OCI-LY3 (cell line): Measurements from ENCODE around the gene KIF1C.
A peak's percentile ranks its signal among the peaks of the same experiment; 100 is the strongest.

Experiments used
- H2AFZ ChIP-seq: fragments of 200-600, 300-600 bp; shearing (Covaris generic); 2 replicates; pipeline ENCODE4 v1.6.0; 2014; ENCODE audit warnings: antibody characterized with exemption, low read depth, low read length
- H3K27ac ChIP-seq: fragments of 200-600, 300-600 bp; sonication (generic); 2 replicates; pipeline ENCODE4 v1.5.1; 2014; ENCODE audit warnings: mild to moderate bottlenecking, low read length, moderate library complexity, mixed read lengths
- H3K27me3 ChIP-seq: fragments of 200-600, 300-600 bp; sonication (generic); 2 replicates; pipeline ENCODE4 v1.6.1; 2014; ENCODE audit warnings: low read depth, low read length, mixed read lengths
- H3K36me3 ChIP-seq: fragments of 200-600, 300-600 bp; sonication (generic); replicated peaks from 2 replicates; pipeline ENCODE3; 2014; ENCODE audit warnings: low read depth, low read length, mixed read lengths
- H3K4me1 ChIP-seq: fragments of 300-600, 200-600 bp; sonication (generic); 2 replicates; pipeline ENCODE4 v1.6.1; 2014; ENCODE audit warnings: low read length, mixed read lengths
- H3K4me2 ChIP-seq: fragments of 200-600, 300-600 bp; sonication (generic); 2 replicates; pipeline ENCODE4 v1.6.1; 2014; ENCODE audit warnings: low read length, mixed read lengths
- H3K4me3 ChIP-seq: fragments of 300-600, 200-600 bp; sonication (generic); 2 replicates; pipeline ENCODE4 v1.5.1; 2014; ENCODE audit warnings: antibody characterized with exemption, mild to moderate bottlenecking, low read length, moderate library complexity
- H3K79me2 ChIP-seq: fragments of 300-600, 200-600 bp; shearing (Covaris generic); 2 replicates; pipeline ENCODE4 v1.6.1; 2014; ENCODE audit warnings: mild to moderate bottlenecking, low read length, mixed read lengths
- H3K9ac ChIP-seq: fragments of 300-600, 200-600 bp; shearing (Covaris generic); 2 replicates; pipeline ENCODE4 v1.6.0; 2014; ENCODE audit warnings: mild to moderate bottlenecking, low read length, moderate library complexity
- H3K9me3 ChIP-seq: fragments of 200-600, 300-600 bp; shearing (Covaris generic); 2 replicates; pipeline ENCODE4 v1.6.1; 2014; ENCODE audit warnings: low read length, mixed read lengths; ENCODE audit not compliant: insufficient read depth
- H4K20me1 ChIP-seq: fragments of 200-600, 300-600 bp; sonication (generic); 2 replicates; pipeline ENCODE4 v1.6.1; 2016; ENCODE audit warnings: low read length, mixed read lengths; ENCODE audit not compliant: insufficient read depth
- EZH2phosphoT487 ChIP-seq: fragments of 200-600 bp; shearing (Covaris generic); IDR thresholded peaks from 2 replicates; pipeline ENCODE4 v1.6.1; 2018; ENCODE audit warnings: antibody characterized with exemption, mixed run types, low read depth
- TF ChIP-seq, protein P1 (sequence below): fragments of 200-600, 300-600 bp; sonication (generic); IDR thresholded peaks from 2 replicates; pipeline ENCODE4 v1.5.1; 2014; ENCODE audit warnings: antibody characterized with exemption, low read length, low read depth

Gene KIF1C

DNA sequence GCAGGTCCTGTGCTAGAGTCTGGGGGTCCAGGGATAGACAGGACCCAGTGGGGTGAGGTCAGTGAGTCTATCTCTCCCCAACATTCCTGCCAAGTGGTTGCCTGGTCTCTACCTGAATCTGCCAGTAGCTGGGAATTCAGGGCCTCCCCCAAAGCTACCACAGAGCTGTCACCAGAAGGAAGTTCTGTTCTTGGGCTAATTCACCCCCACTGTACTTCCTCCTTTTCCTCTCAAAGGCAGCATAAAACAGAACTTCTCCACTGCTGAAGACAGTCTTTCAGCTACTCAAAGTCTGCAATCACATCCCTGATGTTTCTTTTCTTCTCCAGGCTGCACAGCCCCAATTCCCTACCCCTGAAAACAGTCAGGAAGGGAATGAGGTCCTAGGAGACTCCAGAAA lies 19.0 kb upstream of the KIF1C start:
- no peak overlapping the region for H3K27ac ChIP-seq
- no peaks in the 10 kb centered on the region for H3K27me3 ChIP-seq
- H3K36me3 ChIP-seq: peaks cover 11% of the 10 kb centered on the region
- no peak overlapping the region for H3K4me2 ChIP-seq
- H4K20me1 ChIP-seq: no peaks in the 10 kb centered on the region
- H3K79me2 ChIP-seq: no peaks in the 10 kb centered on the region
- peaks cover 20% of the 10 kb centered on the region for H3K4me1 ChIP-seq
- no peak overlapping the region for H3K4me3 ChIP-seq
- no peaks in the 10 kb centered on the region for H3K9me3 ChIP-seq
- no peak overlapping the region for H3K9ac ChIP-seq
- TF ChIP-seq, protein P1, sequence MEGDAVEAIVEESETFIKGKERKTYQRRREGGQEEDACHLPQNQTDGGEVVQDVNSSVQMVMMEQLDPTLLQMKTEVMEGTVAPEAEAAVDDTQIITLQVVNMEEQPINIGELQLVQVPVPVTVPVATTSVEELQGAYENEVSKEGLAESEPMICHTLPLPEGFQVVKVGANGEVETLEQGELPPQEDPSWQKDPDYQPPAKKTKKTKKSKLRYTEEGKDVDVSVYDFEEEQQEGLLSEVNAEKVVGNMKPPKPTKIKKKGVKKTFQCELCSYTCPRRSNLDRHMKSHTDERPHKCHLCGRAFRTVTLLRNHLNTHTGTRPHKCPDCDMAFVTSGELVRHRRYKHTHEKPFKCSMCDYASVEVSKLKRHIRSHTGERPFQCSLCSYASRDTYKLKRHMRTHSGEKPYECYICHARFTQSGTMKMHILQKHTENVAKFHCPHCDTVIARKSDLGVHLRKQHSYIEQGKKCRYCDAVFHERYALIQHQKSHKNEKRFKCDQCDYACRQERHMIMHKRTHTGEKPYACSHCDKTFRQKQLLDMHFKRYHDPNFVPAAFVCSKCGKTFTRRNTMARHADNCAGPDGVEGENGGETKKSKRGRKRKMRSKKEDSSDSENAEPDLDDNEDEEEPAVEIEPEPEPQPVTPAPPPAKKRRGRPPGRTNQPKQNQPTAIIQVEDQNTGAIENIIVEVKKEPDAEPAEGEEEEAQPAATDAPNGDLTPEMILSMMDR: no peak
- no peak for TF ChIP-seq EZH2phosphoT487
- H2AFZ ChIP-seq: no peak overlapping the region

DNA sequence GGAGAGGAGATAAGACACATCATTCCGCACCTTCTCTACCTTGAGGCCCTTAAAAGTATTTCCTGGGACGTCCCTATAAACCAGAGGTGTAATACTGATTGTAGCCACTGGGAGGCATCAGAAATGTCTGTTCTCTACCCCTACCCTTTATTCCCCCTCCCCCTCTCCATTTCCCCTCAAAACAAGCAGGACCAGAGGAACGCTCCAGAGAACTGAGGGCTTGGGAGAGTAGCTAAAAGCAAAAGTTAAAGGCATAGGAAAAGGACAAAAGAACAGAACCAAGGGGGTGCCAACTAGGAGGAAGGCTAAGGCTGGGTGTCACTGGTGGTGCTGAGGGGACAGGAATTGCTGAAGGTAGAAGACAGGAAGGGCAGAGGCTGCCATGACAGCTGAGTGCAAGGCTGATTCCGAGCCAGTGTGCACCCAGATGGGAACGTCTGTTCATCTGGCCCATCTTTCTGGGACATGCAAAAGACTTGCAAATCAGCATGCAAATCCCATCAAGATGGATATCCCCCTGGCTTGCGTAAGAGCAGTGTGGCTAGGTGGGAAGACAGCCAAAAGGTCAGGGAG lies 17.0 kb upstream of the KIF1C start:
- 0 out of 2 replicates have a peak, but pooled peaks cover under 1% of the 10 kb centered on the region for H3K79me2 ChIP-seq
- no peaks in the 10 kb centered on the region for H4K20me1 ChIP-seq
- H3K27ac ChIP-seq: no peak overlapping the region
- peaks cover 11% of the 10 kb centered on the region for H3K36me3 ChIP-seq
- H2AFZ ChIP-seq: no peak overlapping the region
- peak overlapping the region; percentile 19; the same call in 1 of the 2 replicates for H3K4me2 ChIP-seq
- H3K27me3 ChIP-seq: no peaks in the 10 kb centered on the region
- TF ChIP-seq, protein P1: peak; percentile 58
- no peak for TF ChIP-seq EZH2phosphoT487
- no peaks in the 10 kb centered on the region for H3K9me3 ChIP-seq
- H3K9ac ChIP-seq: no peak overlapping the region
- H3K4me1 ChIP-seq: peaks cover 20% of the 10 kb centered on the region
- no peak overlapping the region for H3K4me3 ChIP-seq

DNA sequence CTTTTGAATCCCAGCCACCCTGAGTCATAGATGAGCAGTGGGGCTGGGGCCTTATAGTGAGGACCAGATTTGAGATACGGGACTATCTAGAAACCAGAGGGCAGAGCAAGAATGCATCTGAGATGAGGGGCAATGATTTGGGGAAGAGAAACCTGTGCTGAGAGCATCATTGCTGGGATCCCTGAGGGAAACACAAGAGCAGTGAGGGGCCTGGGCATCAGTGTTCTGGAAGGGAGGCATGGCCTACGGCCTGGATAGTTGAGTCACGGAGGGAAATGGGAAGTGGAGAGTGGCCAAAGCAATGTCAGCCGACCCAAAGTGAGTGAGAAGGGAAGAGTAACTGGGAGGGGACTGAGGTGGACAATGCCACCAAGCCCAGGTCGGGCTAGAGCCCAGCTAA lies 15.4 kb upstream of the KIF1C start:
- H3K79me2 ChIP-seq: peaks cover 14% of the 10 kb centered on the region
- H3K36me3 ChIP-seq: peaks cover 9% of the 10 kb centered on the region
- no peak overlapping the region for H3K4me2 ChIP-seq
- H4K20me1 ChIP-seq: no peaks in the 10 kb centered on the region
- H3K4me1 ChIP-seq: peaks cover 27% of the 10 kb centered on the region
- no peak overlapping the region for H3K9ac ChIP-seq
- no peak overlapping the region for H3K4me3 ChIP-seq
- H3K27ac ChIP-seq: no peak overlapping the region
- no peaks in the 10 kb centered on the region for H3K9me3 ChIP-seq
- no peak overlapping the region for H2AFZ ChIP-seq
- no peaks in the 10 kb centered on the region for H3K27me3 ChIP-seq
- no peak for TF ChIP-seq EZH2phosphoT487
- TF ChIP-seq, protein P1: no peak

GRCh38 chr17:4986403-4986802 lies 11.3 kb upstream of the KIF1C start:
- Histone ChIP-seq H3K4me2 (peak overlapping the region; percentile 98), H2AFZ (0 out of 2 replicates have a peak overlapping the region, but pooled peaks have one; percentile 76), H3K9me3 (no peaks in the 10 kb centered on the region), H3K4me1 (peaks cover 22% of the 10 kb centered on the region), H4K20me1 (no peaks in the 10 kb centered on the region), H3K9ac (peak overlapping the region; percentile 87), H3K36me3 (no peaks in the 10 kb centered on the region), H3K4me3 (peak overlapping the region; percentile 89), H3K79me2 (peaks cover 18% of the 10 kb centered on the region), H3K27ac (peak overlapping the region; percentile 55), H3K27me3 (no peaks in the 10 kb centered on the region)
- TF ChIP-seq EZH2phosphoT487: no peak
- TF ChIP-seq, protein P1: no peak
